HG03432 (cell line): ENCODE data around the gene TM9SF1.
"Not testable (repeated sequence)": the region's sequence is repeated elsewhere in the genome, so short reads cannot be mapped to it uniquely, and the experiment has no call there.

Experiments used
- ATAC-seq: cut with Tn5 transposase; IDR thresholded peaks from one replicate; pipeline ENCODE4 v1.9.1; 2021; ENCODE audit warnings: mild to moderate bottlenecking, moderate library complexity; ENCODE audit not compliant: unreplicated experiment

The TM9SF1 gene

DNA sequence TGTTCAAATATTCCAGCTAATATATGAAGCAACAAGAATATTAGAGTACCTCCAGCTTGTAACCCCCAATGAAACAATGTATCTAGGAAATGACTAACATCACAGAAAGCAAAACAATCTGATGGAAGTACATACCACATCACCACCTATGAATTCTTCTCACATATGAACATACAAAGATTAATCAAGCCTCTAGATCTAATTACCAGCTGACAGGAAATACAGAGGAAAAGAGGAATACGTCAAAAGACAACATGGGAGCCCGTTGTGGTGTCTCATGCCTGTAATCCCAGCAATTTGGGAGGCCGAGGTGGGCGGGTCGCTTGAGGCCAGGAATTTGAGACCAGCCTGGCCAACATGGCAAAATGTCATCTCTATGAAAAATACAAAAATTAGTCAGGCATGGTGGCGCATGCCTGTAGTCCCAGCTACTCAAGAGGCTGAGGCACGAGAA lies 29.4 kb upstream of the TM9SF1 start:
- ATAC-seq = no peak

DNA sequence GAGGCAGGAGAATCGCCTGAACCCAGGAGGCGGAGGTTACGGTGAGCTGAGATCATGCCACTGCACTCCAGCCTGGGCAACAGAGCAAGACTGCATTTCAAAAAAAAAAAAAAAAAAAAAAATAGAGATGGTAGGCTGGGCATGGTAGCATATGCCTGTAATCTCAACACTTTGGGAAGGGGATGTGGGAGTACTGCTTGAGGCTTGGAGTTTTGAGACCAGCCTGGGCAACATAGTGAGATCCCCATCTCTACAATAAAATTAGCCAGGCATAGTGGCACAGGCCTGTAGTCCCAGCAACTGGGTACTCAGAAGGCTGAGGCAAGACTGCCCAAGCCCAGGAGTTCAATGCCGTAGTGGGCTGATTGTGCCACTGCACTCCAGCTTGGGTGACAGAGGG lies 27.7 kb upstream of the TM9SF1 start:
- not testable (repeated sequence) for ATAC-seq

DNA sequence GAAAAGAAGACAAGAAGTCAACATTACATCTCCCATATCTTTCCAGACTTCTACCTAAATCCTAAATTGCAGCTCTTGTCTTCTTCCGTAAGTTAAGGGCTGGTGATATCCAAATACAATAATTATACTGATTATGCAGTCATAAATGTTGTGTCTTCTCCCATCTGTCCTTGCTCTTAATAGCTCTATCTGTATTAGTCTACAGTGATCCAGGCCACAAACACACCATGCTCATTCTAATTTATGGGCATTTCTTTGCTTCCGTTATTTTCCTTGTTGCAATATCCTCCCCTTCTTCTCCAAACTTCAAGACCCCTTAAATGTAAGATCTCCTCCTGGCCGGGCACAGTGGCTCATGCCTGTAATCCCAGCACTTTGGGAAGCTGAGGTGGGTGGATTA lies 24.3 kb upstream of the TM9SF1 start:
- no peak for ATAC-seq

DNA sequence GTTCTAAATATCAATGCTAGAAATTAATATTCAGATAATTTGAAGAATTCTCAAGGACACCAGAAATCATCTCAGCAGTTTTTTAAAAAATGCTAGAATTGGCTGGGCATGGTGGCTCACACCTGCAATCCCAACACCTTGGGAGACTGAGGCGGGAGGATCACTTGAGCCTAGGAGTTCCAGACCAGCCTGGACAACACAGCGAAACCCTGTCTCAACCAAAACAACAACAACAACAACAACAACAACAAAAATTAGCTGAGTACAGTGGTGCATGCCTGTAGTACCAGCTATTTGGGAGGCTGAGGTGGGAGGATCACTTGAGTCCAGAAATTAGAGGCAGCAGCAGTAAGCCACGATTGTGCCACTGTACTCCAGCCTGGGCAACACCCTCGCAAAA lies 23.8 kb upstream of the TM9SF1 start:
- ATAC-seq = no peak

DNA sequence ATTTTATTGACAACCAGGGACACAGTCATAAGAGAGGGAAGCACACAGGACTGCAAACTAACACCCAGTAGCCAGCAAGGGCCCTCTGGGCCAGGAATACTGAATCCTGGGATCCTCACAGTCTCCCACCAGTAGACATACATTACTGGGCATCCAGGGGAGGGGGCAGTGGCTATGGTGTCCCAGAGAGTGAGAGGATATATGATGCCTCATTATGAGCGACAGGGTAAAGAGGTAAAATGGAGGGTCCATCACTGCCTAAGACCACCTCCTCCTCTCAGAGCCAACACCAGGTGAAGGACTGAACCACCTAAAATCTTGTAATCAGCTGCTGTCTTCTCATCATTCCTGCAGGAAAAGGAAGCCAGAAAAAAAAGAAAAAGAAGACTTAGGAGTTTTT lies 21.6 kb upstream of the TM9SF1 start:
- ATAC-seq = not testable (repeated sequence)

DNA sequence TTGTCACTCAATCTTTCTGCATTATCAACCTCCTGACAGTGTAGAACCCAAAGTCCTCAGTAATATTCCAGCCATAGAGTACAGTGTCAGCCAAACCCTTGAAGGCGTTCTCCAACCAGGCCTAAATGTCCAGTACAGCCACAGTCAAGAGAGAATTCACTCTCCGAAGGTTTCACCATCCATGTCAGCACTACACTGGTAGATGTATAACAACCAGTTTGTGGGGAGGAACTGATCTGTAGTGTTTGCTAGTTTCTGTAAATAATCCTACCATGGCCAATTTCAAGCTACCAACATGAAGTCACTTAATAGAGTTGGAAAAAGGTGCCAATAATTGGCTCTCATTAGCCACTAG lies 21.1 kb upstream of the TM9SF1 start:
- no peak for ATAC-seq

DNA sequence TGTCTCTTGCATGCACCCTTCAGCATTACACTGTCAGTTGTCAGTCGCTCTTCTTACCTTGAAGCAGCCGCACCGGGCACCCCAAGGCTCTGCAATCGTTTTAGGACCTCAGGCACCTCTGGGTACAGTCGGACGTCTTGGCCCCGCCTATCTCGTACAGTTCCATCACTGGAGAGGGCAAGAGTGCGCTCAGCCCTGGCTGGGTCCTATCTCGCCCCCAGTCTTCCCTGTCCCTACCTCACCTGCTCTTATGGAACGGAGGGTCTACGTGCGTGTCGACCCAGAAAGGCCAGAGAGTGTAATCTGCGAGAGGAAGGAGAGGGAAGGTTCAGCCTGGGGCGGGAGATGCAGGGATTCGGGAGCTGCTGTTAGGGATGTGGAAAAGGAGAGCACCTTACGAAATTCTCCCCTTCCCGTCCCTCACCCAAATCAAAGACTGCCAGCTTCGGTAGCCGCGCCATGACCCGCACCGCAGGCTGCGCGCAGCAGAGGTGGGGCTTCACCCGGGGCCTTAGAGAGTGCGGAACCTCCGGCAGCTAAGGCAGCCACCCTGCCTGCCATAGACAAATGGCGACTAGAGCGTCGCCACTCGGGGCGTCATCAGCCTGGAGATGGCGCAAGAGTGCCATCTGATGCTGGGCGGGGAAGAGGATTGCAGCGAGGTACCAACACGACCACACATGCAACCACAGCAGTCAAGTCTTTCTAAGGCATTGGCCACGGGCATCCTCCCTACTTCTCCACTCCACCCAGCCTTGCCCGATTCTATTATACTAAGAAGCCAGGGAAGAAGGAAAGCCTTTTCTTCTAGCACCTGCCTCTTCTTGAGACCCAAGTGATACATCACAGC lies 20.5 kb upstream of the TM9SF1 start, which contains the start of gene MDP1:
Gene MDP1 (minus strand): TSS at position 572 of the 850 bp plus-strand sequence. CDS start 111 bp downstream, at position 461.
- ATAC-seq = peak; percentile 70

DNA sequence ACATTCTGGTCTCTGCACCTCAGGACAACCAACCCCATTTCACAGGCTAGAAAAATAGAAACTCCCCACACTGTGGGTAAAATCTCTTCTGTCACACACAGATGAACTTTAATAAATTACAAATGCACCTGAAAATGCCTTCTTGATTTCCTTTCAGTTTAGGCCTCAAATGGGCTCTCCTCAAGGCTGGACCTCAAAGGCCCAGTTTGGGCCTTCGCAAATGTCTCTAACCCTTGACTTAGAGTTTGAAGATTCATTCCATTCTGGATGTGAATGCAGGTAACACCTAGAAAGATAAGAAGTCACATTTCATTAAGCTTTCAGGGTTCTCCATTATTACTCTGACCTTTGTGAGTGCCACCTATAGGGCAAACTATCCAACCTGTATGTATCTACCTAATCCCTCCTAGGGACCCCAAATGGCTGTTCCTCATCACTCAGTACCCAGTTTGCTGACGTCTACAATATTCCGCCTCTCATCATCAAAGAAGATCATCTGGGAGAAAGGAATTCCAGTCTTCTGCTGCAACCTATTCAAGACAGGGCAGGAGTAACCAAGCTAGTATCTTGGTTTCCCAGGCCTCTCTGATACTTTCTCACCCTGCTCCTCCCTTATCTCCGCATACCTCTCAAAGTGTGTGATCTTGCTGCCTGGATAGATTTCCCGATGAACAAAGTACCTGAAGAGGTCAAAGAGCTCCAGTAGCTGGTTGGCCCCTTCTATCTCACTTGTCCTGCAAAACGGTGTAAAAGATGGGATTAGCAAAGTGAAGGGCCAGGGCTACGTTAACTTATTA lies 18.8 kb upstream of the TM9SF1 start:
- no peak for ATAC-seq

DNA sequence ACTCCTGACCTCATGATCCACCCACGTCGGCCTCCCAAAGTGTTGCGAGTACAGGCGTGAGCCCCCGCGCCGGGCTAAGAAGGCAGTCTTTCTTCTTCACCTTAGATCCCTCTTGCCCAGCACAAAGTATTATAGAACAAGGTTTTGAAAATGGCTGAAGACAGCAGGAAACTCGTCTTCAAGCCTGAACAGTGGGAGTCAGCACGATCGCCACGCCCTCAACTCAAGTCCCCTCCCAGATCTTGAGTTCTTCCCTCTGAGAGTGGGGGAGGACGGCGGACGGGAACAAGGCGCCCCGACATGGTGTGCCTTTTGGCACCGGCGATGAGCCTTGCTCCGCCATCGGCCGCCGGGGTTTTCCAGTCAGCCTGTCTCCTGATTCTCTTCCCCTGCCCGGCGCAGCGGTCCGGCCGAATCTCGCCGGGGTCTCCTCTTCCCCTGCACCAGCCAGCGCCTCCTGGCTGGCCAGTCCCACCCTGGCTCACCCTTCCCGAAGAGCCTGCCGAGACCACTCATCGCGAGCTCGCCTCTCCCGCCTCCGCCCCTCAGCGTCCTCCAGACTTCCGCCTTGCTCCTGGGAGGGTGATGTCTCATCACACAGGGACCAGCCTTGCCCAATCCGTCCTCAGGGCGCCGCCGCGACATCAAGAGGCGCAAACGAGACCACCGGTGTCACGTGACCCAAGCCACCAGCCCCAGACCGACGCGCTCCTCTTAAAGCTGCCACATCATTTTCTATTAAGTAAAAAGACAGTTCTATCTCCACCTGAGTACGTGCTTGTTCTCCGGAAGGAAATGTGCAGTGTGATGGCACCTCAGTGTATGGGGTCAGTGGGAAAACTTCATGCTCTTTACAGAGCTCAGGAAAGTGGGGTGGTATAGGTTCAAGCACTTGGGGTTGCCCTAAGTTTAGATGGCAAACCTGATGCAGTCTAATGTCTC lies 18.0 kb upstream of the TM9SF1 start, which contains the start of gene CHMP4A:
Gene CHMP4A (minus strand): TSS at position 565 of the 942 bp plus-strand sequence. CDS start 49 bp downstream, at position 516.
- ATAC-seq = peak; percentile 81

DNA sequence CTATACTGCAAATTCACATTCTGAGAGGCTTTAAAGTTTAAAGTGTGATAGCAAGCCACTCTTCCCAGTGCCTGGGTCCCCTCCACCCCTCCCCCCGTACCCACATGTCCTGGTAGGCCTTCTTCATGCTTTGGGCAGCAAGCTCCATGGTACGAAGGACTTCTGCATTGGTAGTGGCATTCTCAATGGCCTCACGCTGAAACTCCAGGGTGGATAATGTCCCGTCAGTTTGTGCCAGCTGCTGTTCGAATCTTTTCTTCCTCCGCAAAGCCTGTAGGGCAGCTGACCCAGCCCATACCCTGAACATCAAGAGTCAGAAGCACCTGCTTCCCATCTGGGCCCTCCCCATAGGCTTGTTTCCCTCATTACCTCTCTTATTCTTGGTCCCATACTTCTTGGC lies 16.1 kb upstream of the TM9SF1 start:
- no peak for ATAC-seq

DNA sequence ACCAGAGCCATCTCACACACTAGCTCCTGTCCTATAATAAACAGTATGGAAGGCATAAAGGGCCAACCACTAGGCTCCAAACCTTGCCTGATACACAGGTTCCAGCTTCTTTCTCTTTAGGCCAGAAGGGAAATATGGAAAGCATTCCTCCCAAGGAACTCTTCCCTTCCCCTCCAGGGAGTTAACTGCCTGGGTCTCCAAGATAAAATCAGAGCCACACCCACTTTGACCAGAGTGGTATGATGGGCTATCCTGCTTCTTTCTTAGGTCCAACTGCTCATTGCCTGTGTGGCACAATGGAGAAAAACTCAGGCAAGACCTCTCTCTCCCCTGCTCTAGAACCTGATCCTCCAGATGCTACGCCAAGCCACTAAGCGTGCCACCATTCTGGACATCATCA lies 12.4 kb upstream of the TM9SF1 start:
- no peak for ATAC-seq

DNA sequence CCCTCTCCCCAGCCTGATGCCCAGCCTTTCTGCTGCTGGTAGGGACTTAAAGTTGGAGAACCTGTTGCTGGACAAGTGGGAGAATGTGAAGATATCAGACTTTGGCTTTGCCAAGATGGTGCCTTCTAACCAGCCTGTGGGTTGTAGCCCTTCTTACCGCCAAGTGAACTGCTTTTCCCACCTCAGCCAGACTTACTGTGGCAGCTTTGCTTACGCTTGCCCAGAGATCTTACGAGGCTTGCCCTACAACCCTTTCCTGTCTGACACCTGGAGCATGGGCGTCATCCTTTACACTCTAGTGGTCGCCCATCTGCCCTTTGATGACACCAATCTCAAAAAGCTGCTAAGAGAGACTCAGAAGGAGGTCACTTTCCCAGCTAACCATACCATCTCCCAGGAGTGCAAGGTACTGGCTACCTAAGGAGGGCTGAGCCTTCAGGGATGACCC lies 11.9 kb upstream of the TM9SF1 start:
- ATAC-seq = no peak

DNA sequence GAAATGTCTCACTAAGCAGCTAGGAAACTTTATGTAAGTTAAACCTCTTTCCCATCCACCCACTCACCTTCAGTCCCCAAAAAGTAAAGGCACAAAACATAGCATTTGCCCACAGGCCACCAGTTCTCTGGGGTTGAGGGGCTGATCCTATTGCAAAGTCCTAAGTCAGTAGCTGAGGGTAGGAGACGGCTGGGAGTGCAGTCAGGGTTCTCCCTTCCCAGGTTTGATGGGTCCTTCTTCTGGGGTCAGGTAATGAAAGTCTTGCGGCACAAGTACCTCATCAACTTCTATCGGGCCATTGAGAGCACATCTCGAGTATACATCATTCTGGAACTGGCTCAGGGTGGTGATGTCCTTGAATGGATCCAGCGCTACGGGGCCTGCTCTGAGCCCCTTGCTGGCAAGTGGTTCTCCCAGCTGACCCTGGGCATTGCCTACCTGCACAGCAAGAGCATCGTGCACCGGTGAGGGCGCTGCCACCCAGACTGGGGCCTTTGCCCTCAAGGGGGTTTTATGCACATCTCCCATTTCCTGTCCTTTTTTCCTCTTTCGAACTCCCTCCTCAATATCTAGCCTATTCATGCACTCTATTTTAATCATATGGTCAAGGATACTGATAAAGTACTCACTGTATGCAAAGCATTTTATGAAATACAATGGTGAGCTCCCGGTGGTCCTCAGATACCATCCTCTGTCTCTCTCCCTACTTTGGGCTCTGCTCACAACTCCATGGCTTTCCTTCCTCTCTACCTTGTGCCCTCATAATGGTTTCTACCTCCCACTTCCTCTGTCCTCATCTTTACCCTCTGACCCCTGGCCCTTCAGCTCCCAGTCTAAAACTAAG lies 11.2 kb upstream of the TM9SF1 start:
- no peak for ATAC-seq

DNA sequence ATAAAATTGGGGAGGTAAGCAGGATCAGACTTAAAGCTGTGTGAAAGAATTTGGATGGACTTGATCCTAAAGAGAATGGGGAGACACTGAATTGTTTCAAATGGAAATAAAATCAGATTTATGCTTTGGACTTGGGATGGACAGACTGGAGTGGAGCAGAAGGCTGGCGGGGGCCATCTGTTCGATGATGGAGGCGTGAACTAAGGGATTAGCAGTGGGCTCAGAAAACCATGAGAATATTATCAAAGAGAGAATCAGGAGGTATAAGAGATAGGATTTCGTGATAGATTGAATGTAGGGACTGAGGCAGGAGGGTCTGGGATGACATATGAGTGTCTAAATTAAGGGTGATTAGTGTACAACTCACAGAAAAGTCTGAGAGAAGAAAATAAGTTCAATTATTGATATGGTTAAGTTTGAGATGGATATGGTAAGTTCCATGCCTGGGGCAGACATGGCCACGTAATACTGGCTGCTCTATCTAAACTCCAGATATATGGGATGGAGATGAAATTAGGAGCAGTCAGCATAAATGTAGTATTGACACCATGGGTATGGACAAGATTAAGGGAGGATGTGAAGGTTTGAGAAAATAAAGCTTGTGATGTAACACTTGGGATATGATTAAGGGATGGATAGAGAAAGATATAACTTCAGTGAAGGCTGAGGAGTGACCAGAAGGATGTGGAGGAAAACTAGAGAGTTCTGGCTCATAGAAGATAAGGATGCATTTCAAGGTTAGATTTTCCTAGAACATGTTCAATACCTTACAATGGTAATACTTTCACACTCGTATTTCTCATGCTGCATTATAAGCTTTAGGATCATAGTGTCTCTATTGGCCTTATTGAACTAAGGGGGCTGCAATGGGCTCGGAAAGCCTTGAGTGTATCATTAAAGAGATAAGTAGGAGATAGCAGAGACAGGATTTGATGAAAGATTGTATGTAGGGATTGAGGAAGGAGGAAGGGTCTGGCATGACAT lies 9.2 kb upstream of the TM9SF1 start:
- ATAC-seq = no peak

DNA sequence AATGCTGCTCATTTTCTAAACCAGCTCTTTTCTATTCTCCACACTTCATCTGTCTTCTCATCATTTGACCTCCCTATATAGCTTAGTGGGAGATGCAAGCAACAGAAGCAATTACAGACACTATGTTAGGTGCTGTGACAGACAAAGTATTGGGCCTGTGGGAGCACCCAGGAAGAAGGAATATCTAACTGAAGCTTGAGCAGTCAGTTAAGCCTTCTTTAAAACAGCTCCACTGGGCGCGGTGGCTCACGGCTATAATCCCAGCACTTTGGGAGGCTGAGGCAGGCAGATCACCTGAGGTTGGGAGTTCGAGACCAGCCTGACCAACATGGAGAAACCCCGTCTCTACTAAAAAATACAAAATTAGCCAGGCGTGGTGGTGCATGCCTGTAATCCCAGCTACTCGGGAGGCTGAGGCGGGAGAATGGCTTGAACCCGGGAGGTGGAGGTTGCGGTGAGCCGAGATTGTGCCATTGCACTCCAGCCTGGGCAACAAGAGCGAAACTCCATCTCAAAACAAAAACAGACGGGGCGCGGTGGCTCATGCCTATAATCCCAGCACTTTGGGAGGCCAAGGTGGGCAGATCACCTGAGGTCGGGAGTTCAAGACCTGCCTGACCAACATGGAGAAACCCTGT lies 8.1 kb upstream of the TM9SF1 start:
- ATAC-seq = not testable (repeated sequence)

DNA sequence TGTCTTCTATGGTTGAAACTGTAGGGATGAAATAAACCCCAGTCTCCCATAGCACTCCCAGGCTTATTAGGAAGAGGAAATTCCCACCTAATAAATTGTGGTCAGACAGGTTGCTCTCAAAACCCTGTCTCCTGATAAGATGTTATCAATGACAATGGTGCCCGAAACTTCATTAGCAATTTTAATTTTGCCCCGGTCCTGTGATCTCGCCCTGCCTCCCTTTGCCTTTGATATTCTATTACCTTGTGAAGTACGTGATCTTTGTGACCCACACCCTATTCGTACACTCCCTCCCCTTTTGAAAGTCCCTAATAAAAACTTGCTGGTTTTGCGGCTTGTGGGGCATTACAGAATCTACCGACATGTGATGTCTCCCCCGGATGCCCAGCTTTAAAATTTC lies 7.3 kb upstream of the TM9SF1 start:
- not testable (repeated sequence) for ATAC-seq

DNA sequence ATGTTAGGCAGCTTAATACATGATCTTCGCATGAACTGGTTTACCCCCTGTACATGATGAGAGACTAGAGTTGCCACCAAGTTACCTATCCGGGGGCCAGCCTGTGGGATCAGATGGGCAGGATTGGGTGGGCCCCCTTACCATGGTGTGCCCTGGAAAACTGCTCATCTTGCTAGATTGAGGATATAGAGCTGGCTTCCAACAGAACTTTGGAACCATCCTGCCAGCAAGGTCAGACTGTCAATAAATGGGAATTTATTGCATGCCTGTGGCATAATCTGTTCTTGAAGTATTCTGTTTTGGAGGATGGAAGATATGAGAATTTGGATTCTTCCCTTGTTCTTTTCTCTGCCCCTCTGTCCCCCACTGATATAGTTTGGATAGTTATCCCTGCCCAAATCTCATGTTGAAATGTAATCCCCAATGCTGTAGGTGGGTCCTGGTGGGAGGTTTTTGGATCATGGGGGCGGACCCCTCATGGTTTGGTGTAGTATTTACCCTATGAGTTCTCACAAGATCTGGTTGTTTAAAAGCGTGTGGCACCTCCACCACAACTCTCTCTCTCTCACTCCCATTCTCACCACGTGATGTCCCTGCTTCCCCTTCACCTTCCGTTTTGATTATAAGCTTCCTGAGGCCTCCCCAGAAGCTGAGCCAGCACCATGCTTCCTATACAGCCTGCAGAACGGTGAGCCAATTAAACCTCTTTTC lies 3.7 kb upstream of the TM9SF1 start:
- no peak for ATAC-seq
